ENCODE measurements around the gene OSBPL10. TPM values are rescaled to one million over a fixed set of nuclear protein-coding genes. Genes with fewer than 3 reads are reported as not detected.

The OSBPL10 gene
- total RNA-seq, 1 donor from 2014 or later, result 36.4 TPM

DNA sequence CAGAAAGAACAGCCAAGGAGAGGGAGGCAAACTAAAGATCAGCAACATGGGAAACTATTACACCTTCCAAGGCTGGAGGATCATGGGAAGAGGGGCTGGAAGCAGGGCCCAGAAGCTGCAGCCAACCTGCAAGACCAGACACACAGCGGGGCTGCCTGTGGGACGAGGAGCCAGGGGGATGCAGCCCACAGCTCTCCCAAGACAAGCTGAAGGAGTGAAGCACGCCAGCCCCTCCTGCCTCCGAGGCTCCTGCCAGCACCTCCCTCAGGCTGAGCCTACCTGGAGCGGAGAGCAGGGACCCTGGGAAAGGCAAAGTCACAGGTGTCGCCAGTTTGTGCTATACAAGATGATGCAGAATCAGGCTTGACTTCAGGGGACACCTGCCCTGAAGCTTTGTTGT lies 133.3 kb downstream of the OSBPL10 start:
- DNase-seq, result no peak

DNA sequence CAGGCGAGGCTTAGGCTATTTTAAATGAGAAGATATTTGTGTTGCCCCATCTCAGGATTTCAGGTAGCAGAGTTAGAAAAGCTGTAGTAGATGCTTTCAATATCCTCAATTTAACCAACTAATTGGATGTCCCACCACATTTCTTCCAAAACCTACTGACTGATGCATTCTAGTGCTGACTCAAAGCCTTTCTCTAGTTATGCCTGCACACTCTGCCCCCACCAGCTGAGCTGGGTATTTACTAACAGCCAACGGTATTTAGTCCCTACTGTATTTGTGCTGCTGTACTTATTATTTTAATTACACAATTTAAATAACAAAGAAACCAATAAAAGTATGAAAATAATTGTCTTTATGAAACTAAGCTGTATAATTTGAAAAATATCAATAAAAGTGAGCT lies 139.5 kb downstream of the OSBPL10 start:
- DNase-seq, result no peak

GRCh38 chr3:31840252-31840651 lies 140.8 kb downstream of the OSBPL10 start:
- no peak for DNase-seq

- DNase-seq, result no peak
These were observed 141.7 kb downstream of the OSBPL10 start for GRCh38 chr3:31839144-31839917.

DNA sequence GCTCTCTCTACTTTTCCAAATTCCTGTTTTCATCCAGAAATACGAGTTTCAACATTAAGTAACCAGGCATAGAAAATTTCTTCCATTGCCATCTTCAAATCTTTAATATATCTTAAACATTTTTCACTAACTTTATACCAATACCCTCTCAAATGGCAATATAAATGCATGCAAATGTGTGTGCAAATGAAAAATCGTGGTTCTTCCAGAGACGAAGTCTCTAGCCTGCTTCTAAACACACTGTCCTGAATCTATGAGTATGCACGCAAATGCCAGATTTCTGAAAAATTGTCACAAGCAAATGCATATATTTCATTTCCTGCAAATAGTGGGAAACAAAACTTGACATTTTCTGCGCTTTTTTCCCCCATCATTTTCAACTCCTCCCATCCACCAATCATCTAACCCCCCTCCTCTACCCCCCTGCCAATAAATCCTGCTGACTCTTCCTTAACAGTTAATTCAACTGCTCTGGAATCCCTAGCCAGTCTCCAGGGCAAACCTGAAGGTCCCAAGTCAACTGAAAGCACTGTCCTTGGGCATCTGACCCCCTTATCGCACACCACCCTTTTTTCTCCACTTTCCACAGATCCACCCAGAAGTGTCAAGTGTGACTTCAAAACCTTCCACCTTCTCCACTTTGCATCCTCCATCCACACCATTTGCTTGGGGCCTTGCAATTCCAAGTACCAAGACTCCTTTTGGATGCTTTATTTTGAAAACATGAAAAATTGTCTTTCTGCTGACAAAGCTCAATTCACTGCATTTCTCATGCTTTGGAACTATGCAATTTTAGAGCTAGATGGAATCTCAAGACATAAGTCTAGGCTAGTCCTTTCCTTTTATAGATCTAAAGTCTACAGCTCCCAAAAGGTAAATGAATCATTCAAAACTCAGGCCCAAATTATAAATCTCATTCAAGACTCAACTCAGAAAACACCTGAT lies 144.7 kb downstream of the OSBPL10 start:
- DNase-seq, result no peak

DNA sequence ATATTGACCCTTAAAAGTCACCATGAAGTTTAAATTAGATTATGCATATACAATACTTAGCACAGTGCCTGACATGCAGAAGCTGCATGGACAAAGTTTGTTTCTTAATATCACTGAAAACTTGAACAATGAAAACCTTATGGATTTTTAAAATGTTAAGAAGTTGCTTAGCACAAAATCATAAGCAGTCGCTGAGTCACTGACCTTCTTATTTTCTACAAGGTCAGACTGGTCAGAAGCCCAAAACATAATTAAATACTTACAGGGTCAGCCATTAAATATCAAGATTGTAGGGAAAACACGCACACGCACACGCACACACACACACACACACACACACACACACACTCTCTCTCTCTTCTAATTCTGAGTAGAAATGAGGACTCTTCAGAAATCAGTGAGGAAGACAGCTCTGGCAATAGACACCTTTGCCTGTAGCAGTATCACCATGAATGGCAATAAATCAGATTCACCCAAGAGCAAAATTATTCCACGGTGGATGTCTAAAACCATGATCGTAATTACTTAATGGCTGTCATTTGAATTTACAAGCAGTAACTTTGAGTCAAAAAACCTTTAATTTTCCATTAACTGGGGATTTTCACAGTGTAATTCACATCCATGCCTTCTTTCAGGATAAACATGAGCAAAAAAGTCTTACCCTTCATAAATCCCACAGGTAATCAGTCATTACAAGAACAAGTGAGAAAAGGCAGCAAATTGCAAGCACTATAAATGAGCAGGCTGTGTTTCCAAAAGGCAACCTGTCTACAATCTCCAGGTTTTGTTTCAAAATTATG lies 147.5 kb downstream of the OSBPL10 start:
- no peak for DNase-seq

DNA sequence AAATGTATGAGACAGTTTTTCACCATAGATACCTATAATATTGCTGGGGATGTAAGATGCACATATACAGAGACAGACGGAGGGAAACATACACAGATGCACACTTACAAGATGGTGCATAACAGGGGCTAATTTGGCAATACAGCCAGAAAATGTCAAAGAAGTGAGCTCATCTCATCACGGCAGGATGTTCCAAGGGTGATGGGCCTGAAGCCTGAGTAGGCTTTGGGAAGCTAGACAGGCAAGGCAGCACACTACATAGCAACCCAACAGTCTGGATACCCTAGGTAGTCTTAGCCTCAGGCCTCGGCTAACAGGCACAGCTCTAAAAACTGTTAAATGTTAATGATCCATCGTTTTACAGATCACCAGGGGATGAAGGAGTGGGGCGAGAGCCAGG lies 148.5 kb downstream of the OSBPL10 start:
- no peak for DNase-seq

DNA sequence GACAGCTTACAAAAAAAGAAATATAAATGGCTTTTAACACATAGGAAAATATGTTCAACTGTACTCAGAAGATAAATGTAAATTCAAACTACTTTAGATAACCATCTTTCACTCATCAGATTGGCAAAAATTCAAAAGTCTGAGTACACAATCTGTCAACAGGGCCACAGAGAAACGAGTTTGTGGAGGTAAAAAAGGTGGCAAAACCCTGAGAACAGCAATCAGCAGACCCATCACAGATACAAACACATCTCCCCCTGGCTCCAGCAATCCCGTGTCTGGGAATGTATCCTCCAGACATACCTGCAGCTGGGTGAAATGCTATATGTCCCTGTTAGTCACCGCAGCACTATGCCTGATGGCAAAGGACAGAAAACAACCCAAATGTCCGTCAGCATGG lies 149.5 kb downstream of the OSBPL10 start:
- no peak for DNase-seq

DNA sequence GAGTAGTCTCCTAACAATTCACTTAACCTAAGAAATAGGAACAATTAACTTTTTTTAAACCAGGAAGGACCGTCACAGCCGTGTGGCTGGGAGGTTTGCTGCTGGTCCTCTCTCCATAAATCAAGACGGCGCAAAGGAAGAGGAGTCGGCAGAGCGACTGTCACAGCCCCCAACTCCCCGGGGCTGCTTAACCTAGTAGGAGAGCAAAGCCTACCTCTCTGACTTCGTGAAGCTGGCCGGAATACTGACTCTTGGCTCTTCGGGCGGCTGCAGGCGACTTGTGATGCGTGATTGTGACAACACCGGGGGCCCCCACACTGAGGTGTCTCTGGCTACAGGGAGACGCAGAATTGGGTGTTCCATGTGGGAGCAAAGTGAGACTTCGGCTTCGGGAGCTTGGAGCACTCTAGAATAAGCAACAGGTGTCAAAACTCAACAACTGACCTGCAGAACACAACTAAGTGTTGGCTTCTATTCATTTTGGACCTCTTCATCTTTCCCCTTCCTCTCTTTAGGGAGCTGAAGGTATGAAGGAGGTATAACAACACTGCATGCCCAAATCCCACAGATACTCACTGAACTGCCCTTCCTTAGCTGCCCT lies 151.1 kb downstream of the OSBPL10 start:
- DNase-seq, result no peak

DNA sequence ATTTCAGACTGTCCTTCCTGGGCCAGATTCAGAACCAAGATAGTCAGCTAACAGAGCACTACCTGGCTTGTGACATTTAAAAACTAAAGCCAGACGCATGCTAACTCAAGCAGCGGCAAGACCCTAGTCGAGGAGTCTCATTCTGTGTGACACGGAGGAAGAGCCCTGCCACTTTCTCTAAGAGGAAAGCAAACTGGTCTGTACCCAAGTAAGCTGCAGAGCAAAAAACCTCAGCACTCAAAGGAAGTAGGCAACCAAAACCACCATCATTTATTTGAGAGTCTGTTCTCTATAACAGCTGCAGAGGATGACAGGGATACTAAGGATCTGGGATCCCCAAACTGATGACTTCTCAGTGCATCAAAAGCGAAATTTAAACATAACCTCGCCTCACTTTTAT lies 152.1 kb downstream of the OSBPL10 start:
- DNase-seq, result no peak

- no peak for DNase-seq
These were observed 153.1 kb downstream of the OSBPL10 start for GRCh38 chr3:31828007-31828406.

DNA sequence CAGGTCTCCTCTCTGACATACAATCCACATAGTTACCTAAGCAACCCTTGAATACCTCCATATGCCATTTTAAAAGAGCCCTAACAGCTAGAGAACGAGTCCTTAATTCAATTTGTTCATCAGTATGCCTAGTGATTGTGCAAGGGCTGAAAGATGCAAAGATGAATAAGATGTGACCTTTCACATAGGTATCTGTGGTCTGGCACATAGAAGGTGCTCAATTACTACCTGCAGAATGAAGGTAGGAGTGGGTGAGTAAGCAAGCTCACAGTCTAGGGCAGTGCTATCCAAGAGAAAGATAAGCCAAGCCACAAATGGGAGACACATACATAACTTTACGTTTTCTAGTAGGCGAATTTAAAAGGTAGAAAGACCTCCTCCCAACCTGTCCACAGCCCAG lies 157.9 kb downstream of the OSBPL10 start:
- no peak for DNase-seq

DNA sequence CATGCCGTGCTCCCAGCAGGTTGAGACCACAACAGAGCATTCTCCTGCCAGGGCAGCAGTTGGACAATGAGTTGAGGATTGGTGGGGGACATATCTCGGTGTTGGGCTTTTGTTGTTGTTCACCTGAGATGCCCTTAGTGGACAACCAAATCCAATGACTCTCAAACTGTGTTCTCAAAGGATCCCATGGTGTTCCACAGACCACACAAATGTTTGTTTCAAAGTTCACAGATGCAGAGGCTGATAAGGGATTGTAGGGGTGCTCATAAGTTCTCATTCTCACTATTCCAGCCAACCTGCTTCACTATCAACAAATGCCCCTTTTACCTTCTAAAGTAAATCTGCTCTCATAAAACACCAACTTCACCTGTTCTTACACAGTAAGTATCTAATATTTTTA lies 159.9 kb downstream of the OSBPL10 start:
- no peak for DNase-seq

- no peak for DNase-seq
These were observed 161.6 kb downstream of the OSBPL10 start for GRCh38 chr3:31819441-31819840.

- no peak for DNase-seq
These were observed 163.6 kb downstream of the OSBPL10 start for GRCh38 chr3:31817411-31817966.

DNA sequence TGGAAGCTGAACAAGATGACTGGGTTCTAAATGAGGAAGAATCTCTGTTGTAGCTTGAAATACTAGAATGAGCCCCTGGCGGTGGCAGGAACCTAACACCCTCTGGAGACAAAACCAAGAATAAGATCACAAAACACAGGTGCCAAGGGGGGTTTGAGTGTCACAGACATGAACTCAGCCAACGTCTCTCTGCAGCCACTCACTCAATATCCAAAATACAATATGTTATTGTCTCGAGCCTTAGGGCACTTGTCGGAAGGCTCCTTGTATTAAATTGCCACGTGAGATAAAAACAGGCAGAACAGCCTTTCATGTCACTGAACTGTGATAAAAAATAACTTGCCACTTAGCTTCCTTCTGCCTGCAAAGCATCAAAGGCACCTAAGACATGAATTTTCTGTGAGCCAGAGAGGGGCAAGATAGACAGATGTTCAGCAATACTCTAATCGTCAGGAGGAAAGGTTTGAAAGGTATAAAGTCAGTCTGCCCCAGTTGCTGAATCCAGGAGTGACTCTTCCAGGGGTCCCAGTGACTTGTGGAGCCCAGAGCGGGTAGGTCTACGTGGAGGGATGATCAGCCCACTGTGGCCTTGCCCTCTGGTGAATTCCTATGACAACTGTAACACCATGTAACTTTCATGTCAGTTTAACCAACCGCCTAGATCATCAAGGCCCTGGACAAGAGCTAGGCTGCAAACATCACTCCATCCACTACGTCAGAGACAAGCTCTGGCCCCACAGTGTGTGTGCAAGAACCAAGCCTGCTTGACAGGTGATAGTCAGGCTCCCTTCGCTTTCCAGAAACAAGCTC lies 165.2 kb downstream of the OSBPL10 start:
- no peak for DNase-seq

- no peak for DNase-seq
These were observed 166.1 kb downstream of the OSBPL10 start for GRCh38 chr3:31815006-31815405.

GRCh38 chr3:31813686-31814085 lies 167.4 kb downstream of the OSBPL10 start:
- no peak for DNase-seq

DNA sequence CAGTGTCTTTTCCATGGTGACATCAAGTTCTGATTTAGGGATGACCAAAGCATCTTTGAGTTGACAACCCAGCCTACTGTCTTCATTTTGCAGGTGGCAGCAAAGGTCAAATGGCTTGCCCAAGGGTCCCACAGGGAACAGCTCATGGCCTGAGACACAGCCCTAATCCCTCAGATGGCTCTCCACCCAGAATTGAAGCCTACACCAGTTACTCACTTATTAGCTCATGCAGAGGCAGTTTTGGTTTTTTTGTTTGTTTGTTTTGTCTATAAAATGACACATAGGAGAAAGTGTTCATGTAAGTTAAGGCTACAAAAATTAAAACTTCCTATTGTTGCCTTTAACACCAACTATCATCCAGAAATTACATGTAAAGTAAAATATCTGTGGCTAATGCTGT lies 167.9 kb downstream of the OSBPL10 start:
- DNase-seq, result no peak

DNA sequence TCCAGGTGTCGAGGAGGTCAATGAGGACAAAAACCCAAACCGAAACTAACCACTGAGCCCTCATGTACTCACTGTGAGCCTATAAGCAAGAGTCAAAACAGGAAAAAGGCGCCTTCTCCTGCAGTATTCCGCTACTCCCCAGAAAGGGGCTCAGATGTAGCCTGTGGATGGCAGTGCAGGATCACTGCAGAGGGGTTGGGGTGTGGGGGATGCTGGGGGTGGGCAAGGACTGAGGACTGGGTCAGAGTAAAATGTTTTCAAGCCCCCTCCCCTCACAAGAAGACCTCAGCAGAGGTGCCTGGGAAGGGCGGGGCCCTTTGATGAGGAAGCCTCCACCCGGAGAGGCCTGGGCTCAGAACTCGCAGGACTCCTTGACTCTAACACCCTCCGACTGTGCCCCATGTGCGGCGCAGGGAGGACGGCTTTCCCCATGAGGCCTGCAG lies 170.1 kb downstream of the OSBPL10 start:
- no peak for DNase-seq

DNA sequence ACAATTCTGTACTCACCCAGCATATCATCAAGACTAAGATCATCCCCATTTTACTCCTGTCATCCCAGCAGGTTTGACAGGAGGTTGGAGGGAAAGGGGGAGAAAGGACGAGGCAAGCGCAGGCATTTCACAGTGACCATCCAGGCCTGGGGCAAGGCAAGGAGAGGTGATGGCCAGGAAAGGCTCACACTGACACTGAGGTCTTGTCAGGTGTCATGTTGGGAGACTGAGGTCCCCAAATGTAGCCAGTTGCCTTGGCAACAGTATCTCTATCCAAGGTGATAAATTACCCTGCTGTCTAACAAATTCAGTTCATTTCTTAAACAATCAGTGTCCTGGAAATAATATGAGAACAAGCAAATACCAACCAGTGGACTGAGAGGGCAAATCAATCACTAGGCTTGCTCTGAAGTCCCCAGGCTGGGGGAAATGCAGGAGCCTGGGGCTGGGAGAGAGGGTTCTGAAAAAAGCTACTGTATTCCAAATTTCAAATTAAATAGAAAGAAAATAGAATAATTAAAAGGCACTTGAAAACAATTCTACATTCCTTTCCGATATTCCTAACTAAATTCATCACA lies 172.8 kb downstream of the OSBPL10 start:
- DNase-seq, result no peak

All from dermis blood vessel endothelial cell (primary cell).